ENCODE results near the gene SHISA8. TPM values are rescaled to one million over a fixed set of nuclear protein-coding genes. Genes with fewer than 3 reads are reported as not detected.
A peak's percentile ranks its signal among the peaks of the same experiment; 100 is the strongest.

The SHISA8 gene
- polyA plus RNA-seq, 1 donor from 2014 or later = 0.62 TPM

DNA sequence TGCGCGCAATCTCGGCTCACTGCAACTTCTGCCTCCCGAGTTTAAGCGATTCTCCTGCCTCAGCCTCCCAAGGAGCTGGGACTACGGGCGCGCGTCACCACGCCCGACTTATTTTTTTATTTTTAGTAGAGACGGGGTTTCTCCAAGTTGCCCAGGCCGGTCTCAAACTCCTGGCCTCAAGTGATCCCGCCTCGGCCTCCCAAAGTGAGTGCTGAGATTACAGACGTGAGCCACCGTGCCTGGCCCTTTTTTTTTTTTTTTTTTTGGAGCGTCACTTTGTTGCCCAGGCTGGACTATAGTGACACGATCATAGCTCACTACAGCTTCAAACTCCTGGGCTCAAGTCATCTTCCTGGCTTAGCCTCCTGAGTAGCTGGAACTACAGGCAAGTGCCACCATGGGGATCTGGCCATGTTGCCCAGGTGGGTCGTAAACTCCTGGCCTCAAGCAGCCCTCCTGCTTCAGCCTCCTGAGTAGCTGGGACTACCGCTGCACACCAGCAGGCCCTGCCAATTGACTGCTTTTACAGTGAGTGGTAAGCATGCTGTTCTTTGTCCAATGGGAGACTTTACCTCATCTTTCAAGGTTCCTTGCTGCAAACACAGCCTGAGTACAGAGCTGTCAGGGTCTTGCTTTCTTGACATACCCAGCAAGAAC, 32.7 kb upstream of the SHISA8 start:
- Histone ChIP-seq H3K27me3 (ENCODE audit: insufficient read depth, low read depth, low read length) (no peaks in the 10 kb centered on the region), H3K4me3 (ENCODE audit: low read length) (peak overlapping the region; percentile 92), H3K9me2 (ENCODE audit: insufficient read depth, low read length) (no peaks in the 10 kb centered on the region), H3K4me2 (ENCODE audit: low read length) (peak overlapping the region; percentile 17), H3K36me3 (ENCODE audit: insufficient read depth, low read length) (no peaks in the 10 kb centered on the region), H2AFZ (ENCODE audit: low read depth, low read length) (no peak overlapping the region), H3K27ac (ENCODE audit: low read length) (peak overlapping the region; percentile 44), H4K20me1 (ENCODE audit: insufficient read depth) (no peaks in the 10 kb centered on the region), H3F3A (ENCODE audit: insufficient read depth, low read length, poor library complexity, severe bottlenecking) (no peaks in the 10 kb centered on the region), H3K9me3 (ENCODE audit: low read length) (no peaks in the 10 kb centered on the region), H3K9ac (ENCODE audit: low read length) (peak overlapping the region; percentile 44), H3K79me2 (replicated peaks; ENCODE audit: insufficient read depth, low read length) (no peaks in the 10 kb centered on the region)
- TF ChIP-seq EP300 (conservative IDR thresholded peaks at IDR 0.05; ENCODE audit: poor library complexity, severe bottlenecking) = no peak
- no peak for TF ChIP-seq TAF1 (IDR thresholded peaks at IDR 0.05; ENCODE audit: low read depth)
- no peak for TF ChIP-seq MXI1 (conservative IDR thresholded peaks at IDR 0.05; ENCODE audit: poor library complexity, severe bottlenecking)
- TF ChIP-seq POLR2AphosphoS5 (IDR thresholded peaks at IDR 0.05) = no peak
- TF ChIP-seq EZH2 (IDR thresholded peaks at IDR 0.05; ENCODE audit: borderline replicate concordance, insufficient read depth, low read length, poor library complexity, severe bottlenecking) = no peak
- no peak for TF ChIP-seq RAD21 (conservative IDR thresholded peaks at IDR 0.05)
- TF ChIP-seq SMC3 (conservative IDR thresholded peaks at IDR 0.05; ENCODE audit: poor library complexity) = no peak
- TF ChIP-seq, protein P1, sequence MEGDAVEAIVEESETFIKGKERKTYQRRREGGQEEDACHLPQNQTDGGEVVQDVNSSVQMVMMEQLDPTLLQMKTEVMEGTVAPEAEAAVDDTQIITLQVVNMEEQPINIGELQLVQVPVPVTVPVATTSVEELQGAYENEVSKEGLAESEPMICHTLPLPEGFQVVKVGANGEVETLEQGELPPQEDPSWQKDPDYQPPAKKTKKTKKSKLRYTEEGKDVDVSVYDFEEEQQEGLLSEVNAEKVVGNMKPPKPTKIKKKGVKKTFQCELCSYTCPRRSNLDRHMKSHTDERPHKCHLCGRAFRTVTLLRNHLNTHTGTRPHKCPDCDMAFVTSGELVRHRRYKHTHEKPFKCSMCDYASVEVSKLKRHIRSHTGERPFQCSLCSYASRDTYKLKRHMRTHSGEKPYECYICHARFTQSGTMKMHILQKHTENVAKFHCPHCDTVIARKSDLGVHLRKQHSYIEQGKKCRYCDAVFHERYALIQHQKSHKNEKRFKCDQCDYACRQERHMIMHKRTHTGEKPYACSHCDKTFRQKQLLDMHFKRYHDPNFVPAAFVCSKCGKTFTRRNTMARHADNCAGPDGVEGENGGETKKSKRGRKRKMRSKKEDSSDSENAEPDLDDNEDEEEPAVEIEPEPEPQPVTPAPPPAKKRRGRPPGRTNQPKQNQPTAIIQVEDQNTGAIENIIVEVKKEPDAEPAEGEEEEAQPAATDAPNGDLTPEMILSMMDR (IDR thresholded peaks at IDR 0.05; ENCODE audit: poor library complexity, severe bottlenecking) = no peak
- TF ChIP-seq, protein P2, sequence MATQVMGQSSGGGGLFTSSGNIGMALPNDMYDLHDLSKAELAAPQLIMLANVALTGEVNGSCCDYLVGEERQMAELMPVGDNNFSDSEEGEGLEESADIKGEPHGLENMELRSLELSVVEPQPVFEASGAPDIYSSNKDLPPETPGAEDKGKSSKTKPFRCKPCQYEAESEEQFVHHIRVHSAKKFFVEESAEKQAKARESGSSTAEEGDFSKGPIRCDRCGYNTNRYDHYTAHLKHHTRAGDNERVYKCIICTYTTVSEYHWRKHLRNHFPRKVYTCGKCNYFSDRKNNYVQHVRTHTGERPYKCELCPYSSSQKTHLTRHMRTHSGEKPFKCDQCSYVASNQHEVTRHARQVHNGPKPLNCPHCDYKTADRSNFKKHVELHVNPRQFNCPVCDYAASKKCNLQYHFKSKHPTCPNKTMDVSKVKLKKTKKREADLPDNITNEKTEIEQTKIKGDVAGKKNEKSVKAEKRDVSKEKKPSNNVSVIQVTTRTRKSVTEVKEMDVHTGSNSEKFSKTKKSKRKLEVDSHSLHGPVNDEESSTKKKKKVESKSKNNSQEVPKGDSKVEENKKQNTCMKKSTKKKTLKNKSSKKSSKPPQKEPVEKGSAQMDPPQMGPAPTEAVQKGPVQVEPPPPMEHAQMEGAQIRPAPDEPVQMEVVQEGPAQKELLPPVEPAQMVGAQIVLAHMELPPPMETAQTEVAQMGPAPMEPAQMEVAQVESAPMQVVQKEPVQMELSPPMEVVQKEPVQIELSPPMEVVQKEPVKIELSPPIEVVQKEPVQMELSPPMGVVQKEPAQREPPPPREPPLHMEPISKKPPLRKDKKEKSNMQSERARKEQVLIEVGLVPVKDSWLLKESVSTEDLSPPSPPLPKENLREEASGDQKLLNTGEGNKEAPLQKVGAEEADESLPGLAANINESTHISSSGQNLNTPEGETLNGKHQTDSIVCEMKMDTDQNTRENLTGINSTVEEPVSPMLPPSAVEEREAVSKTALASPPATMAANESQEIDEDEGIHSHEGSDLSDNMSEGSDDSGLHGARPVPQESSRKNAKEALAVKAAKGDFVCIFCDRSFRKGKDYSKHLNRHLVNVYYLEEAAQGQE (IDR thresholded peaks at IDR 0.05; ENCODE audit: borderline replicate concordance) = no peak

DNA sequence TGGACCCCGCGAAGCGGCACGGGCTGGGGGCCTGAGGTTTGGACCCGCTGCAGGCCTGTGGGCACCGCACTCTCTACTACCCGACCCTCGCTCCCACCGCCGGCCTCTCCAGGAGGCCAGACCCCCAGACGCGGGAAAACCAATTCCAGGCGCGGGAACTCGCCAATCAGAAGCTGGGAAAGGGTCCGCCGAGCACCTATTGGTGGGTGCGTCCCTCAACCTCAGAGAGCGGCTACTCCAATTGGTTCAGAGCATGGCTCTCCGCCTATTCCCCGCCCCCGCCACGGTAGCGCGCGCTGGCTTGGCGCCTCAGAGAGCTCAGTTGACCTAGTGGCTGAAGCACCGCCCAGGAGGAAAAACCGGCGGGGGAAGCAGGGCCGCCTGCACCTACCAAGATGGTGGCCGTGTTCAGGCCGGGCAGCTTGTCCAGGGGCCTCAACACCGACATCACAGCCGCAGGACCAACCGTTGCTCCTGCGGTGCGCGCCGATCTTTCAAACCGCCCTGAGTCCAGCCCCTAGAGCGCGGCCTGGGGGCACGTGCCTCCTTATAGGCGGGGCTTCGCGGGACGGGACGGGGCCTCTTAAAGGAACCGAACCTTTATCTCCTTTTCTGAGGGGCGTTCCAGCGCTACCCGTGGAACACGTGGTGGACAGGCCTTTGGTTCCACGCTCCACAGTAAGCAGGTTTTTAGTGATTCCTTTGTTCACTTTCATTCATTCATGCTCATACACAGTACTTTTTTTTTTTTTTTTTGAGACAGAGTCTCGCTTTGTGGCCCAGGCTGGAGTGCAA, 32.0 kb upstream of the SHISA8 start, which contains the start of gene CENPM:
TSS of gene CENPM (minus strand) at position 524 of the 795 bp plus-strand sequence. CDS start at position 448, 76 bp downstream.
- H3K4me2 ChIP-seq (ENCODE audit: low read length) = peak within 1 kb of the TSS; percentile 63
- peak within 1 kb of the TSS; percentile 92 for H3K4me3 ChIP-seq (ENCODE audit: low read length)
- no peaks in the 10 kb centered on the region for H4K20me1 ChIP-seq (ENCODE audit: insufficient read depth)
- no peaks in the 10 kb centered on the region for H3K36me3 ChIP-seq (ENCODE audit: insufficient read depth, low read length)
- no peaks in the 10 kb centered on the region for H3K9me3 ChIP-seq (ENCODE audit: low read length)
- no peaks in the 10 kb centered on the region for H3F3A ChIP-seq (ENCODE audit: insufficient read depth, low read length, poor library complexity, severe bottlenecking)
- peak within 1 kb of the TSS; percentile 44 for H3K27ac ChIP-seq (ENCODE audit: low read length)
- no peaks in the 10 kb centered on the region for H3K79me2 ChIP-seq (replicated peaks; ENCODE audit: insufficient read depth, low read length)
- TF ChIP-seq EZH2 (IDR thresholded peaks at IDR 0.05; ENCODE audit: borderline replicate concordance, insufficient read depth, low read length, poor library complexity, severe bottlenecking) (no peak), RAD21 (conservative IDR thresholded peaks at IDR 0.05) (peak; percentile 33), EP300 (conservative IDR thresholded peaks at IDR 0.05; ENCODE audit: poor library complexity, severe bottlenecking) (no peak), SMC3 (conservative IDR thresholded peaks at IDR 0.05; ENCODE audit: poor library complexity) (no peak), TAF1 (IDR thresholded peaks at IDR 0.05; ENCODE audit: low read depth) (no peak), POLR2AphosphoS5 (IDR thresholded peaks at IDR 0.05) (peak; percentile 48), MXI1 (conservative IDR thresholded peaks at IDR 0.05; ENCODE audit: poor library complexity, severe bottlenecking) (peak; percentile 99)
- TF ChIP-seq, protein P2 (IDR thresholded peaks at IDR 0.05; ENCODE audit: borderline replicate concordance) = peak; percentile 24
- TF ChIP-seq, protein P1 (IDR thresholded peaks at IDR 0.05; ENCODE audit: poor library complexity, severe bottlenecking) = peak; percentile 48
- no peaks in the 10 kb centered on the region for H3K9me2 ChIP-seq (ENCODE audit: insufficient read depth, low read length)
- H3K9ac ChIP-seq (ENCODE audit: low read length) = peak within 1 kb of the TSS; percentile 52
- H2AFZ ChIP-seq (ENCODE audit: low read depth, low read length) = peak within 1 kb of the TSS; percentile 53
- no peaks in the 10 kb centered on the region for H3K27me3 ChIP-seq (ENCODE audit: insufficient read depth, low read depth, low read length)

Data from neural cell (in vitro differentiated cells).